GM12878 (cell line): ENCODE results near the gene SLC25A33.

Experiments
- ATF3 ChIP-seq: IDR thresholded peaks from 2 replicates; pipeline ENCODE4 v1.6.1; 2011; ENCODE audit warnings: low read depth, mild to moderate bottlenecking, low read length, moderate library complexity, borderline replicate concordance; ENCODE audit errors: extremely low read depth
- CHD2 ChIP-seq: IDR thresholded peaks from 2 replicates; pipeline ENCODE4 v1.6.1; 2011; ENCODE audit warnings: low read depth, low read length, improper control_type of control experiment, borderline replicate concordance
- CTCF ChIP-seq, 3 experiments: IDR thresholded peaks in 2 of 3; conservative IDR thresholded peaks in 1 of 3; 2 replicates each; pipeline ENCODE4 v1.5.1; 2011; ENCODE audit warnings: low read depth in 3 of 3, low read length in 3 of 3, mild to moderate bottlenecking in 3 of 3, control low read depth in 2 of 3, moderate library complexity in 2 of 3, inconsistent platforms in 1 of 3, mixed read lengths in 1 of 3; ENCODE audit not compliant: control insufficient read depth in 2 of 3, insufficient read depth in 1 of 3; ENCODE audit errors: extremely low read depth in 1 of 3
- NR2C2 ChIP-seq: IDR thresholded peaks from 2 replicates; pipeline ENCODE4 v1.6.1; 2011; ENCODE audit warnings: borderline replicate concordance, low read depth; ENCODE audit not compliant: control insufficient read depth, insufficient read length

DNA sequence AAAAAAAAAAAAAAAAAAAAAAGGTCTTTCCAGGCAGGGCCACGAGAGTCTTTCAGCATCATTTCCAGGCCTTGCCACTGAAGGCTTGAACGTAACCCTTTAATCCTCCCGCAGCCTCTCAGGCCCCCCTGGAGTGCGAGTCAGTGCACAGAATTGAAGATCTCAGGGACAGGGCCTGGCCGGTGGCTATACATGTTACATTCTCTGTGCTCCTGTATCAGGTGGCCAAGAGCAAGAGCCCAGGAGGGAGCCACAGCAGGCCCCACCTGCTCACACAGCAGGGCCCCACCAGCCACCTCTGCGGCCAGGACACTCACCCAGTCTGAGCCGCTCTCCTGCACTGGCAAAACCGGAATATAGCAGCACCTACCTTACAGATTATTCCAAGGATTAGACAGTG lies 34.1 kb upstream of the SLC25A33 start:
- TF ChIP-seq CHD2 = no peak
- no peak for TF ChIP-seq NR2C2
- no peak for TF ChIP-seq ATF3
- TF ChIP-seq CTCF (IDR thresholded peaks at IDR 0.05 in 2 of 3, conservative IDR thresholded peaks at IDR 0.05 in 1 of 3; ENCODE audit: control insufficient read depth in 2 of 3, extremely low read depth in 1 of 3, insufficient read depth in 1 of 3, low read depth in 3 of 3, low read length in 3 of 3) = no peak
